Endothelial cell (in vitro differentiated cells): ENCODE measurements around the gene ASB8. TPM values are rescaled to one million over a fixed set of nuclear protein-coding genes. Genes with fewer than 3 reads are reported as not detected.

ENCODE experiments used
- DNase-seq: peaks from one replicate; pipeline ENCODE4 v3.0.0; 2021; ENCODE audit warnings: low spot score
- H3K27ac Mint-ChIP-seq: one replicate; pipeline ENCODE4 v1.8.0; 2021; ENCODE audit warnings: mixed read lengths, inconsistent platforms; ENCODE audit not compliant: unreplicated experiment
- H3K27me3 Mint-ChIP-seq: one replicate; pipeline ENCODE4 v1.8.0; 2021; ENCODE audit warnings: mild to moderate bottlenecking, moderate library complexity, mixed read lengths, inconsistent platforms; ENCODE audit not compliant: unreplicated experiment
- H3K36me3 Mint-ChIP-seq: one replicate; pipeline ENCODE4 v1.8.0; 2021; ENCODE audit warnings: mild to moderate bottlenecking, low read depth, mixed read lengths, inconsistent platforms; ENCODE audit not compliant: unreplicated experiment
- H3K4me1 Mint-ChIP-seq: one replicate; pipeline ENCODE4 v1.8.0; 2021; ENCODE audit warnings: mild to moderate bottlenecking, mixed read lengths, inconsistent platforms; ENCODE audit not compliant: unreplicated experiment
- H3K4me3 Mint-ChIP-seq: one replicate; pipeline ENCODE4 v1.8.0; 2021; ENCODE audit warnings: mild to moderate bottlenecking, mixed read lengths, inconsistent platforms; ENCODE audit not compliant: unreplicated experiment
- H3K9me3 Mint-ChIP-seq: one replicate; pipeline ENCODE4 v1.8.0; 2021; ENCODE audit warnings: mixed read lengths, inconsistent platforms; ENCODE audit not compliant: unreplicated experiment
- microRNA-seq: library from miRNA; unstranded; fragments of <30 nt; microRNA quantifications from one replicate; pipeline ENCODE4, GENCODE V29; 2020; ENCODE audit not compliant: unreplicated experiment
- total RNA-seq: library from RNA; stranded (reverse); fragmentation: NEBNext Ultra II Directional; extraction: Animal tissue kit (Norgen Biotek cat#: 25700); gene quantifications from one replicate; pipeline ENCODE4 v1.2.1, GENCODE V29; 2021; ENCODE audit not compliant: unreplicated experiment
- TF ChIP-seq, protein P1 (sequence below): fragments of 200-600 bp; sonication (generic); IDR thresholded peaks from one replicate; pipeline ENCODE4 v1.5.0; 2021; ENCODE audit warnings: antibody characterized with exemption; ENCODE audit not compliant: unreplicated experiment

ASB8 gene
- total RNA-seq, 1 donor from 2014 or later = 25.6 TPM

DNA sequence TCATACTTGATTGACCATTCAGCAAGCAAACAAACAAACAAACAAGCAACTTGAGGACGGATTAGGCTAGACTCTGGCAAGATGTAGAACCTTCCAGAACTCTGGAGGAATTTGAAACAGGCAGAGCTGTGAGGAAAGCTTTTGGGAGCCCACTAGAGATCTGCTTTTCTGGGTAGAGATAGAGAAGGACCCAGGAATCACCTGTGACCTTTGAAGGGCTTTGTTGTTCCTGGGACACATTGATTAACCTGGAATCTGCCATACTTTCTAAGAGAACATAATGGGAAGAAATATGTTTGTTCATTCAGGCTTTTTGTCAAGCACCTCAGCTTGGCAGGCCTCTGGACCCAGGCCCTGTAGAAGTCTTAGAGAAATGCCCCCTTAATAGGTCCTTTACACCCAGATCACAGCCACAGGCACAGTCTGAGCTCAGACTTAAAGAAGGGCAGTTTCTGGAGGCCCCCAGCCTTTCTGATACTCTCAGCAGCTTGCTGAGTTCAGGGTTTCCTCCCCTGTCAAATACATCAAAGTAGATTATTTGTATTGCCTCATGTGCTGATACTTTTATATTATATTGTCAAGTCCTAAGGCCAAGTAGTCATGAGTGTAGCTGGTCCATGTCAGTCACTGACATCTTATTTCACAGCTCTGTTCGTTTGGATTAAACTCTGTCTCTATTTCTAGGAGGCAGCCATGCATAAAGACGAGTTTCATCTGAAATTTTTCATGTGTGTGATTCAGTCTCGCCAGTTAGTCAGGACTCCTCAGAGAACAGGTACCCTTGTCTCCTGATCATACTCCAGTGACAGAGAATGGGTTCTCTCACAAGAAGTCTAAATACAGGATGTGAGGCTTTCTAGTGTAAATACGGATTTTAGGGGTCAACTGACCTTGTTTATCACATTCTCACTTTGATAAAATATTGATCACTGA is 50.4 kb downstream of the ASB8 start:
- H3K4me3 Mint-ChIP-seq = peak overlapping the region; percentile 99
- peaks cover 16% of the 10 kb centered on the region for H3K27me3 Mint-ChIP-seq
- peak overlapping the region; percentile 99 for H3K27ac Mint-ChIP-seq
- H3K4me1 Mint-ChIP-seq = peaks cover 48% of the 10 kb centered on the region
- peaks cover 12% of the 10 kb centered on the region for H3K36me3 Mint-ChIP-seq
- TF ChIP-seq, protein P1, sequence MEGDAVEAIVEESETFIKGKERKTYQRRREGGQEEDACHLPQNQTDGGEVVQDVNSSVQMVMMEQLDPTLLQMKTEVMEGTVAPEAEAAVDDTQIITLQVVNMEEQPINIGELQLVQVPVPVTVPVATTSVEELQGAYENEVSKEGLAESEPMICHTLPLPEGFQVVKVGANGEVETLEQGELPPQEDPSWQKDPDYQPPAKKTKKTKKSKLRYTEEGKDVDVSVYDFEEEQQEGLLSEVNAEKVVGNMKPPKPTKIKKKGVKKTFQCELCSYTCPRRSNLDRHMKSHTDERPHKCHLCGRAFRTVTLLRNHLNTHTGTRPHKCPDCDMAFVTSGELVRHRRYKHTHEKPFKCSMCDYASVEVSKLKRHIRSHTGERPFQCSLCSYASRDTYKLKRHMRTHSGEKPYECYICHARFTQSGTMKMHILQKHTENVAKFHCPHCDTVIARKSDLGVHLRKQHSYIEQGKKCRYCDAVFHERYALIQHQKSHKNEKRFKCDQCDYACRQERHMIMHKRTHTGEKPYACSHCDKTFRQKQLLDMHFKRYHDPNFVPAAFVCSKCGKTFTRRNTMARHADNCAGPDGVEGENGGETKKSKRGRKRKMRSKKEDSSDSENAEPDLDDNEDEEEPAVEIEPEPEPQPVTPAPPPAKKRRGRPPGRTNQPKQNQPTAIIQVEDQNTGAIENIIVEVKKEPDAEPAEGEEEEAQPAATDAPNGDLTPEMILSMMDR = no peak
- no peak for DNase-seq
- H3K9me3 Mint-ChIP-seq = no peaks in the 10 kb centered on the region

DNA sequence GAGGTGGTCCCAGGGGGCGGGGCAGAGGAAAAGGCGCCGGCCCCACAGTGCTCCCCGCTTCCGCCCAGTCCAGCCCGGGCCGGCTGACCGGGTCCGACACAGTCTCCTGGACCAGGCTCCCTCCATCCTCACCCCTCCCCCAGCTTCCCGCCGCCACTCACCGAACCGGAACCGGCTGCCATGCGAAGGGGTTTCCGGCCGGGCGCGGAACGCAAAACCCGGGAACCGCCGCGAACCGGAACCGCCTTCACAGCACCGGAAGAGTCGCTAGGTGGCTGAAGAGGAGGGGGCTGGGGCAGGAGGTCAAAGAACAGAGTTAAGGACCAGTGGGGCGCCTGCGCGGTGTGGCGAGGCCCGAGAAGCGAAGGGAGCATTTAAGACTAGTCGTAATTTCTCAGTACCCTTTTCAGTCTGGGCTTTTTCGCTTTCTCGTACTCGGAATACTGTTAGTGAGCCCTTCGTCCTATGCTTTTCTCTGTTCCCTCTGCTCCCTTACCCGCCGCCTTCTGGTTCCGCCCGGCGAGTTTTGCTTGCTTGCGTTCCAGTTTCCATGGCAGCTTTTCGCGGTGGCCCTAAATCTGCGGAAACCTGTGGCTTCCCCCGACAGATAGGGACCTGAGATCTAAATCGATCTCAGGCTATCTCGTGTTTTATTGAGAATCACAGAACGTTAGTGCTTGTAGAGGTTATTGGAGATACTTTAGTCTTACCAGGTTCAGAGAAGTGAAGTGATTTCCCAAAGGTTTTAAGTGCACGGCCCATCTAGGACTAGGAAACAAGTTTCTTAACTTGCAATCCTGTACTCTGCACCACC is 51.2 kb downstream of the ASB8 start, which contains the start of gene SENP1:
Gene SENP1, minus strand, starts transcription at position 213 of the 814 bp plus-strand sequence. CDS start 4,607 bp downstream, outside the sequence.
- TF ChIP-seq, protein P1 = no peak
- Mint-ChIP-seq H3K27me3 (peaks cover 16% of the 10 kb centered on the region), H3K27ac (peak within 1 kb of the TSS; percentile 99), H3K4me3 (peak within 1 kb of the TSS; percentile 99), H3K9me3 (no peaks in the 10 kb centered on the region), H3K36me3 (peaks cover 12% of the 10 kb centered on the region), H3K4me1 (peaks cover 51% of the 10 kb centered on the region)
- peak; percentile 89 for DNase-seq

DNA sequence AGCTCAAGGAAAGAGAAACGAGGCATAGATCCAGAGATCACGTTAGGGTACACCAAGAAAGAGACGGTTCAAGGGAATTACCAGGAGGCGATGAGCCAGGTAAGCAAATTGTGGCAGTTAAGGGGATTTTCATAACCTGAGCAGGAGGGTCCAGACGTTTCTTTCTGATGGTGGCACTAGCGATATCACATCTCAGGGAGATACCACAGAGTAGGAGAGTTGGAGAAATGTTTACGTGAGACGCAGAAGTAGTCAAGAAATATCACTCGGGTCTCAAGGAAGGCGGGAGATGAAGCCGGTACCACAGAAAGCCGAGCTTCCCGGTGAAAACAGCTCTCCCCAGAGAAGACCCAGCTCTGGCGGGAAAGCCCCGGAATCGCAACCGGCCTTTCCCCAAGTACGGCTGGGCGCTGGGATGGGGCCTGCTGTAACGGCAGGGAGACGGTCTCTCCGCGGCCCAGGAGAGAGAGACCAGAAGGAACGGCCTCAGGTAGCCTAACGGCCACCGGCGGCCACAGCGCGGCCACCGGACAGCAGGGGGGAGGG is 51.9 kb downstream of the ASB8 start:
- H3K4me3 Mint-ChIP-seq = peak overlapping the region; percentile 99
- peak overlapping the region; percentile 98 for H3K27ac Mint-ChIP-seq
- H3K36me3 Mint-ChIP-seq = peaks cover 12% of the 10 kb centered on the region

DNA sequence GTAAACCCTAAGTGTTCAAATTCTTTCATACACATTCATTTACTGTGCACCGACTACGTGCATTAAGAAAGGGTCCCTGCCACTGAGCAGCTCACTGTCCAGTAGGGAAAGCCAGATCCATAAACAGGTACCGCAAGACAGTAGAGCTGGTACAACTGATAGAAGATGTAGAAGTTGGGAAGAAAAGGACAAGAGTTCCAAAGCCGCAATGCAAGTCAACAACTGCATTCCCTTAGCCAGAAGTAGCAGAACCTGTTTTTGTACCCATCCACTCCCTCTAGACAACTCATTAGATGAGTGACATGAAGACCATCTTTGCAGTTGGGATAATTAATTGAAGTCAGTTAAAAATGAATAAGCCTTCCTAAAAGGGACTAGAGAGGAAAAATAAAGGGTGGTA is 52.8 kb downstream of the ASB8 start:
- Mint-ChIP-seq H3K27ac (peak overlapping the region; percentile 67), H3K36me3 (peaks cover 5% of the 10 kb centered on the region), H3K4me3 (peak overlapping the region; percentile 99), H3K4me1 (peaks cover 43% of the 10 kb centered on the region), H3K9me3 (no peaks in the 10 kb centered on the region), H3K27me3 (peaks cover 16% of the 10 kb centered on the region)
- no peak for DNase-seq
- TF ChIP-seq, protein P1 = no peak

More for the DNA sequence above, 51.9 kb downstream of the ASB8 start:
- no peak for DNase-seq
- peaks cover 16% of the 10 kb centered on the region for H3K27me3 Mint-ChIP-seq
- H3K4me1 Mint-ChIP-seq = peaks cover 51% of the 10 kb centered on the region
- TF ChIP-seq, protein P1 = no peak
- no peaks in the 10 kb centered on the region for H3K9me3 Mint-ChIP-seq

Small RNA genes lying within 50 kb of the gene (microRNA-seq; reads per million reads assigned to microRNA genes)
- 3.3 reads per million, percentile 40 among the genes with 10 or more reads in this experiment for gene MIR6505

Other genes with a start within 250 kb of the ASB8 start
- 41.0 TPM for gene TMEM106C, start 193.9 kb downstream of the ASB8 start, total RNA-seq
- 1.9 TPM for gene COL2A1, start 153.0 kb downstream of the ASB8 start, total RNA-seq
- 31.2 TPM for gene SENP1, start 51.4 kb downstream of the ASB8 start, total RNA-seq
- 97.3 TPM for gene PFKM, start 38.2 kb downstream of the ASB8 start, total RNA-seq
- gene CCDC184, start 26.1 kb upstream of the ASB8 start, total RNA-seq = 13.3 TPM
- not detected for gene OR10AD1, start 45.8 kb upstream of the ASB8 start, total RNA-seq
- 35.3 TPM for gene ZNF641, start 193.4 kb upstream of the ASB8 start, total RNA-seq